ENCODE data around the gene HS3ST3A1.

DNA sequence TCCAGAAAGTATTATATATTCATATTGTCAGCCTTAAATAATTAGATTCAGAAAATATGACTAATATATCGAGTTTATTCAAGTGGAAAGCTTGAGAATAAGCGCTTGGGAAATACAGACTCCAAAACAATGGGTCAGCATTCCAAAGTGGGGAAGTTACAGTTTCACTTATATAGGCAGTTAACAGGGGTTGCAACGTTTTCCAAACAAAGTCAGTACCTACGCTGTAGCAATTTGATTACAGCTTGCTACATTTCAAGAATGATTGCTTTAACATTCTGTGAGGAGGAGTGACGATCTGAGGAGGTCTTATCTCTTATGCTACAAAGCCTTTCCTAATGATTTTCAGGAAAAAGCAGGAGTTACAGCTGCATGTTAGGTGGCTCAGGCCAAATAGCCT is 34.2 kb upstream of the HS3ST3A1 start:
- TF ChIP-seq, protein P1, sequence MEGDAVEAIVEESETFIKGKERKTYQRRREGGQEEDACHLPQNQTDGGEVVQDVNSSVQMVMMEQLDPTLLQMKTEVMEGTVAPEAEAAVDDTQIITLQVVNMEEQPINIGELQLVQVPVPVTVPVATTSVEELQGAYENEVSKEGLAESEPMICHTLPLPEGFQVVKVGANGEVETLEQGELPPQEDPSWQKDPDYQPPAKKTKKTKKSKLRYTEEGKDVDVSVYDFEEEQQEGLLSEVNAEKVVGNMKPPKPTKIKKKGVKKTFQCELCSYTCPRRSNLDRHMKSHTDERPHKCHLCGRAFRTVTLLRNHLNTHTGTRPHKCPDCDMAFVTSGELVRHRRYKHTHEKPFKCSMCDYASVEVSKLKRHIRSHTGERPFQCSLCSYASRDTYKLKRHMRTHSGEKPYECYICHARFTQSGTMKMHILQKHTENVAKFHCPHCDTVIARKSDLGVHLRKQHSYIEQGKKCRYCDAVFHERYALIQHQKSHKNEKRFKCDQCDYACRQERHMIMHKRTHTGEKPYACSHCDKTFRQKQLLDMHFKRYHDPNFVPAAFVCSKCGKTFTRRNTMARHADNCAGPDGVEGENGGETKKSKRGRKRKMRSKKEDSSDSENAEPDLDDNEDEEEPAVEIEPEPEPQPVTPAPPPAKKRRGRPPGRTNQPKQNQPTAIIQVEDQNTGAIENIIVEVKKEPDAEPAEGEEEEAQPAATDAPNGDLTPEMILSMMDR (IDR thresholded peaks at IDR 0.05; ENCODE audit: low read depth, low read length, poor library complexity, severe bottlenecking), result no peak
- TF ChIP-seq EZH2phosphoT487 (IDR thresholded peaks at IDR 0.05; ENCODE audit: borderline replicate concordance, low read length), result no peak

Measured in DOHH2 (cell line).